Gastroesophageal sphincter (tissue), 4 donors: Measurements from ENCODE around the gene TRAPPC3. TPM values are rescaled to one million over a fixed set of nuclear protein-coding genes. Genes with fewer than 3 reads are reported as not detected.
A peak's percentile ranks its signal among the peaks of the same experiment; 100 is the strongest.

Experiments
- ATAC-seq: fragments of 150-250 bp; one replicate; pipeline ENCODE4 v1.9.1; 2016; ENCODE audit warnings: mild to moderate bottlenecking, moderate library complexity
- H3K27ac ChIP-seq, 4 donors: fragments of 200-600 bp; sonication (generic) in 3 of 4; 1 replicate in 3 of 4; 2 replicates in 1 of 4; pipeline ENCODE4 v1.5.1; 2016 to 2019
- H3K27me3 ChIP-seq: fragments of 200-600 bp; sonication (generic); one replicate; pipeline ENCODE4 v1.5.1; 2019
- H3K36me3 ChIP-seq, 2 donors: fragments of 200-600 bp; sonication (generic); one replicate each; pipeline ENCODE4 v1.5.1; 2019; ENCODE audit warnings: control low read depth in 1 of 2
- H3K4me1 ChIP-seq, 3 donors: fragments of 200-600 bp; sonication (generic); 1 replicate in 2 of 3; 2 replicates in 1 of 3; pipeline ENCODE4 v1.5.1; 2016 to 2019; ENCODE audit warnings: control low read depth in 2 of 3
- H3K4me3 ChIP-seq, 2 donors: fragments of 200-600 bp; sonication (generic); one replicate each; pipeline ENCODE4 v1.5.1; 2019; ENCODE audit warnings: mild to moderate bottlenecking in 1 of 2, moderate library complexity in 1 of 2
- H3K9me3 ChIP-seq, 3 donors: fragments of 200-600 bp; sonication (generic); one replicate each; pipeline ENCODE4 v1.5.1; 2017 to 2019; ENCODE audit warnings: control low read depth in 2 of 3
- EP300 ChIP-seq: sonication (generic); formaldehyde crosslinking; IDR thresholded peaks from one replicate; pipeline ENCODE4 v1.6.1; 2017; ENCODE audit warnings: antibody characterized with exemption, mild to moderate bottlenecking
- POLR2A ChIP-seq, 2 donors: fragments of 450-650 bp; IDR thresholded peaks; one replicate each; pipeline ENCODE4 v1.6.1; 2017; ENCODE audit warnings: antibody characterized with exemption in 2 of 2, mild to moderate bottlenecking in 2 of 2, moderate library complexity in 1 of 2
- POLR2AphosphoS5 ChIP-seq: sonication (generic); formaldehyde crosslinking; IDR thresholded peaks from one replicate; pipeline ENCODE4 v1.6.1; 2017; ENCODE audit warnings: antibody characterized with exemption
- WGBS, 2 donors: methylation state at CpG; one replicate each; pipeline ENCODE4 v1.1.5; 2018; ENCODE audit warnings: low coverage in 1 of 2; 5-methylcytosine and 5-hydroxymethylcytosine counted together
- total RNA-seq, 4 donors: library from RNA; depleted of rRNA; stranded (reverse); fragments of >200 nt; gene quantifications; one replicate each; pipeline ENCODE4 v1.1.0, GENCODE V29; 2016
- TF ChIP-seq, protein P1 (sequence below), 4 experiments: fragments of 200-600 bp in 2 of 4; fragments of 450-650 bp in 2 of 4; sonication (generic) in 1 of 4; IDR thresholded peaks; one replicate each; pipeline ENCODE4 v1.5.1; 2017 to 2019; ENCODE audit warnings: antibody characterized with exemption in 4 of 4, mild to moderate bottlenecking in 2 of 4, moderate library complexity in 2 of 4

The TRAPPC3 gene
- total RNA-seq, 4 donors from 2014 or later, result 102 to 166 (median 129) TPM

DNA sequence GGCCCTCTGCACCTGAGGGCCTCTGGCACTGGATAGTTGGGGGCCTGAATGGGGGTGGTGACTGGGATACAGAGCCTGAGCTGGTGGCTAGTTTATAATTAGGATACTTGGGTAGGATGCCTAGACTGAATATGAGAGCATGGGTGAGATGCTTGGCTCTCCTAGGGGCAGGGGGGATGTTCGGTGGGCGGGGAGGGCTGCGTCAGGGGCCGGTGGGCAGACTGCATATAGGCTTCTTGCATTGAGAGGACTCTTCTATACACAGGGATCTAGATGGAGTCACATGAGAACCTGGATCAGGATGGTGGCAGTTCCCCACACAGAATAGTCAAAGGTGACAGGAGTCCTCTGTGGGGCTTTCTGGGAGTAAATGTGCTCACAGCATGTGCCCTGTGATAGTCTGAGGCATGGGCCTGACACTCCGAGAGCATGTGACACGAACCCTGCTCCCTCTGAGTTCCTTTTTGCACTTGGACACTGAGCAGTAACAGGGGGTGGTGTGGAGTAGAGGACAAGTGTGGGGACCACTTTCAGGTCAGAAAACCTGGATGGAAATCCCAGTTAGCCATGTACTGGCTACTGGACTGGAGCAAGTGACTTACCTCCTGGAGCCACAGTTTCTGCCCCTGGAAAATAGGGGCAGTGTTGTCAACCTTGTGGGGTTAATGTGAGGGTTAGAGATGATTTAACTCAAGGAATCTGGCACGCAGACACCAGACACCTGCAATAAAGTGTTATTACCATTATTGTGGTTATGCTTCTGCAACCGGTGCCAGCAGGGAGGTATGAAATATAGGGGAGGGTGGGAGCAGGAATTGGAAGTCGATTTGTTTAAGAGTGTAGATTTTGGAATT is 8.9 kb upstream of the TRAPPC3 start:
- TF ChIP-seq POLR2AphosphoS5 (no peak), POLR2A (IDR thresholded peaks at IDR 0.05) (no peak), EP300 (no peak)
- TF ChIP-seq, protein P1, sequence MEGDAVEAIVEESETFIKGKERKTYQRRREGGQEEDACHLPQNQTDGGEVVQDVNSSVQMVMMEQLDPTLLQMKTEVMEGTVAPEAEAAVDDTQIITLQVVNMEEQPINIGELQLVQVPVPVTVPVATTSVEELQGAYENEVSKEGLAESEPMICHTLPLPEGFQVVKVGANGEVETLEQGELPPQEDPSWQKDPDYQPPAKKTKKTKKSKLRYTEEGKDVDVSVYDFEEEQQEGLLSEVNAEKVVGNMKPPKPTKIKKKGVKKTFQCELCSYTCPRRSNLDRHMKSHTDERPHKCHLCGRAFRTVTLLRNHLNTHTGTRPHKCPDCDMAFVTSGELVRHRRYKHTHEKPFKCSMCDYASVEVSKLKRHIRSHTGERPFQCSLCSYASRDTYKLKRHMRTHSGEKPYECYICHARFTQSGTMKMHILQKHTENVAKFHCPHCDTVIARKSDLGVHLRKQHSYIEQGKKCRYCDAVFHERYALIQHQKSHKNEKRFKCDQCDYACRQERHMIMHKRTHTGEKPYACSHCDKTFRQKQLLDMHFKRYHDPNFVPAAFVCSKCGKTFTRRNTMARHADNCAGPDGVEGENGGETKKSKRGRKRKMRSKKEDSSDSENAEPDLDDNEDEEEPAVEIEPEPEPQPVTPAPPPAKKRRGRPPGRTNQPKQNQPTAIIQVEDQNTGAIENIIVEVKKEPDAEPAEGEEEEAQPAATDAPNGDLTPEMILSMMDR (IDR thresholded peaks at IDR 0.05), result no peak
- H3K36me3 ChIP-seq, result no peaks in the 10 kb centered on the region
- no peaks in the 10 kb centered on the region for H3K27me3 ChIP-seq
- H3K4me1 ChIP-seq, result peaks cover 2 to 83% (median 60%) of the 10 kb centered on the region in 3 donors
- ATAC-seq, result no peak
- peak overlapping the region; percentile 84 to 100 for H3K4me3 ChIP-seq
- H3K27ac ChIP-seq, result peak overlapping the region; percentile 96 to 100 (median 100)
- WGBS, 2 donors, result 12 to 17% methylated on average over 4 to 6 of the region's 9 CpGs
- no peaks in the 10 kb centered on the region for H3K9me3 ChIP-seq

DNA sequence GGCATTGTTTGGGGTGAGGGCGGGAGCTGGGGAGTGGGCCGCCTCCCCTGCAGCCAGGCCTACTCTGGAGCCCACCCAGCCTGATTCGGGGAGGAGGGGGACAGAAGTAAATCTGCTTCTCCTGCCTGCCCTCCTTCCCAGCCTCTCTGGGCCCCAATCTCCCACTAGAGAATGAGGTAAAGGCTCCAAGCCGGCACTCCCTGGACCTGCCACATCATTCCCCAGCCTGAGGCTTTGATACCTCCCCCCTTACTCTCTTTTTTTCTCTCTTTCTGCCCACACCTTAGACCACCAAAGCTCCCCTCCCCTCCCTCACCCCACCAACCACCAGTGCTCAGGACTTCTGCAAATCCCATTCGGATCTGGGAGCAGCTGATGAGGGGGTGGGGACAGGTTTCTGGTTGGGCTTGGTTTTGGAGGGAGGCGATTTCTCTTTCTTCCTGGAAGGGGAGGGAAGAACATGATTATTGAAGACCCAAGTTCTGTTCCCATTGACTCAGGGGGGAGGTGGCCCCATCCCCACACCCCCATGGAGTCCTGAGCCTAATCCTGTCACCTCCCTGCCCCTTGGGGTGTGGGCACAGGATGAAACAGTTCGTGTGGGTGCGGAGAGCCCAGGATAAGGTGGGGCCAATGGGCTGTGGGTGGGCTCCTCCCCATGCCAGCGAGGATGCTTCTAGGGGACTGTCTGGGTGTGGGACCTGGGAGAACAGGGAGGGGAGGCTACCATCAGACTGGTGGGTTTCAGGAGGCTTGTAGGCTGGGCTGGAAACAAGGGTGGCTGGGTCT is 8.0 kb upstream of the TRAPPC3 start:
- H3K27me3 ChIP-seq, result no peaks in the 10 kb centered on the region
- no peaks in the 10 kb centered on the region for H3K36me3 ChIP-seq
- ATAC-seq, result no peak
- peaks cover 0 to 83% (median 51%) of the 10 kb centered on the region in 3 donors for H3K4me1 ChIP-seq
- TF ChIP-seq POLR2AphosphoS5 (peak; percentile 30), POLR2A (IDR thresholded peaks at IDR 0.05) (no peak)
- no peaks in the 10 kb centered on the region for H3K9me3 ChIP-seq
- peak overlapping the region; percentile 96 to 100 (median 100) for H3K27ac ChIP-seq
- peak overlapping the region; percentile 84 to 100 for H3K4me3 ChIP-seq
- WGBS, 2 donors, result 0% methylated on average over 3 of the region's 9 CpGs

DNA sequence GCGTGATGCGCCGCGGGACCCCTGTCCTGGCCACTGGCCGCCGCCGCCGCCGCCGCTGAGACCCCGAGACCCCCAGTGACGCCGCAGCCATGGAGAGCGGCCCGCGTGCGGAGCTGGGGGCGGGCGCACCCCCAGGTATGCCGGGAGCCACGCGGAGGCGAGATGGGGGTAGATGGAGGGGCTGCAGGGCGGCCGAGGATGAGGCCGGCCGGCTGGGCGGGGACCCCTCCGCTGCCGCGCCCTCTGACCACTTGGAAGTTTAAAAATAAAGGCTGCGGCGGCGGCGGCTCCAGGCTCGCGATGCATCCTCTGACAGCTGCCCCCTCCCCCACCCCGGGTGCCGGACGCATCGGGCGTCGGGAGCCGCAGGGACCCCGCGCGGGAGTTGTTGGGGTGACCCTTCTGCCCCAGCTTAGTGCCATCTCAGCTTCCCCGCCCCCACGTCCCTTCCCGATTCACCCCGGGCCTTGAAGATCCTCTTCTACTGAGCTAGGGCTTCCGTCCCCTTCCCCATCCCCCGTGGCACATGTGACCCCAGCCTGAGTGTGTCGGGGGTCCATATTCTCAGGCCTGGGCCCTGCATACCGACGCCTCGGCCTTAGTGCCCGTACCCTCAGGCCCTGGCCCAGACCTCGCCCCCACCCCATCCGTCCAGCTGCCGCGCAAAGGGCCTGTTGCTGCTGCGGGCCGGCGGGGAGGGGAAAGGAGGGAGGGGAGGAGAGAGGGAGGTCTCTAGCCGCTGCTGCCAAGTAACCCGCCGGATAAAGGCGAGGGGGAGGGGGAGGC is 7.2 kb upstream of the TRAPPC3 start:
- no peaks in the 10 kb centered on the region for H3K36me3 ChIP-seq
- H3K9me3 ChIP-seq, result no peaks in the 10 kb centered on the region
- no peaks in the 10 kb centered on the region for H3K27me3 ChIP-seq
- WGBS, 2 donors, result 0% methylated on average over 1 of the region's 69 CpGs; no CpG with 5 or more reads in 1 of the 2 donors
- ATAC-seq, result peak; percentile 33
- H3K4me1 ChIP-seq, result peaks cover 0 to 83% (median 53%) of the 10 kb centered on the region in 3 donors
- H3K4me3 ChIP-seq, result peak overlapping the region; percentile 84 to 100
- no peak for TF ChIP-seq POLR2A (IDR thresholded peaks at IDR 0.05)
- TF ChIP-seq POLR2AphosphoS5, result no peak
- no peak for TF ChIP-seq EP300
- TF ChIP-seq, protein P1 (IDR thresholded peaks at IDR 0.05), result no peak
- H3K27ac ChIP-seq, result peak overlapping the region; percentile 96 to 100 (median 100)

DNA sequence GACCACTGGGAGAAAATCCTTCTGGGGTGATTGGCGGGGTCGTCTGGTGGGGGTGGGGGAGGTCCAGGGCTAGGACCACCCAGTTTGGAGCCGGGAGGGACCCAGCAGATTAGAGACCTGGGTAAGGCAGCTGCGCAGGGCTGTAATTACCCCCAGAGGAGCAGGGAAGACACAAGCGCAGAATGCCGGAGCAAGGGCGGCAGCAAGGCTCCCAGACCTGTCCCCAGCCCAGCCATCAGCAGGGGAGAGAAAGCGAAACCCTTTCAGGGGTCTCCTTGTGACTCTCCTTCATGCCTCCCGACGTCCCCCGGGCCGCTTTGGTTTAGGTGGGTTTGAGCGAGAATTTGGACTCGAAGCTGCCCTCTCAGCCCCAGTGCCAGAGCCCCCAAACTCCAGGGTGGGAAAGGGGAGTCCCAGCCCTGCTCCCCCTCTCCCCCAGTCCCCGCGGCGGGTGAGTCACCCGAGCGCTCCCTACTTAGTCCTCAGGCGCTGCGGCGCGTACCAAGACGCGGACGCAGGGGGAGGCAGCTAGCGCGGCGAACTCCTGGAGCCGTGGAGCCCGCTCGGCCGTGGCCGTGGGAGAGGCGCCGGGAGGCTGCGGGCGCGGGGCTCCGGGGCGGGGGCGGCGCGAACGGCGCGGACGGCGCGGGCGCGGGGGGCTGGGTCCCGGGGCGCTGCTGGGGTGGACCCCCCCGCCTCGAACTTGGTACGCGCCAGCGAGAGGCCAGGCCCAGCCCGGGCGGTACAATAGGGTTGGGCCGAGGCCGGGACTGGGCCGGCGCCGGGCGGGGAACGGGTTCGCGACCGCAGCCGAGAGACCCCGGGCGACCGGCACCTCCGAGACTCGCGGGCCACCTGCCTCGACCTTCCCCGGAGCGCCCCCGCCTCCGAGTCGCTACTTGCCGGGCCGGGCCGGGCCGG is 6.4 kb upstream of the TRAPPC3 start, which contains the start of gene MAP7D1:
Gene MAP7D1, plus strand, starts transcription at position 753 of the 921 bp plus-strand sequence. CDS start 258 bp downstream, outside the sequence.
- peak within 1 kb of the TSS; percentile 96 to 100 (median 100) for H3K27ac ChIP-seq
- H3K27me3 ChIP-seq, result no peaks in the 10 kb centered on the region
- H3K4me1 ChIP-seq, result peaks cover 2 to 83% (median 55%) of the 10 kb centered on the region in 3 donors
- peak within 1 kb of the TSS; percentile 84 to 100 for H3K4me3 ChIP-seq
- TF ChIP-seq POLR2AphosphoS5 (peak; percentile 90), POLR2A (IDR thresholded peaks at IDR 0.05) (peak; percentile 78 to 80), EP300 (no peak)
- TF ChIP-seq, protein P1 (IDR thresholded peaks at IDR 0.05), result peak in 1 of 4 experiments; percentile 2
- WGBS, 2 donors, result 0% methylated on average over 1 to 6 of the region's 88 CpGs
- H3K36me3 ChIP-seq, result no peaks in the 10 kb centered on the region
- no peaks in the 10 kb centered on the region for H3K9me3 ChIP-seq
- peak; percentile 92 for ATAC-seq
